ENCODE results near the gene NGEF. TPM values are rescaled to one million over a fixed set of nuclear protein-coding genes. Genes with fewer than 3 reads are reported as not detected.
A peak's percentile ranks its signal among the peaks of the same experiment; 100 is the strongest.

The NGEF gene
- polyA plus RNA-seq, 3 donors: not detected

DNA sequence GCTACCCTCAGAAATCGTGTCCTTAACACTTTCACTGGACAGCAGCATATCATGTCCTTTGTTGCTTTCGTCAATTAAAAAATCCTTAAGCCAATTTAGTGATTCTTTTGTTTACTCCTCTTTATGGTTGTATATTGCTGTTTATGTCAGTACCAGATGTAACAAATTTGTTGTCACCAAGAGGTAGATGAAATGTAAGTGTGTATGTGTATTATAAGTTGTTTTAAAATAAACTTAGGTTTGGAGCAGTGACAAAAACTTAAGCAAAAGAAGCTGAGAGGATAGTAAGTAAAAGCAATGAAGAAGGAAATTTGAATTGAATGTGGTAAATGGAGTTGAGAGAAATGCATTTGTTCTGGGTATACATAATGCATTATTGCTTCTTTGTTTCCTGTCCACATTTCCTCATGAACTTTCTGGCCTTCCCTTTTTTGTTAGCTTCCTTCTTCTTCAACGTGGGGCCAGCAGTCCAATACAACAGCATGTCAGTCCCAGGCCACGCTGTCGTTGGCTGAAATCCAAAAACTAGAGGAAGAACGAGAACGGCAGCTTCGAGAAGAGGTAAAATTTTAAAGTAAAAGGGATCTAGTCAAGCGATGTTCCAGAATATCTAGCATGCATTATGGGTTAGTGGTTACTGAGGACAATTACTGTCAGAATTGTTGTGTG lies 173.5 kb downstream of the NGEF start:
- H3K27ac Mint-ChIP-seq: peak overlapping the region; percentile 36 to 86 (median 84)
- peak overlapping the region in 1 of 2 donors; percentile 11 for H3K27ac ChIP-seq (ENCODE audit: low read depth in 1 of 2, low read length in 2 of 2)

DNA sequence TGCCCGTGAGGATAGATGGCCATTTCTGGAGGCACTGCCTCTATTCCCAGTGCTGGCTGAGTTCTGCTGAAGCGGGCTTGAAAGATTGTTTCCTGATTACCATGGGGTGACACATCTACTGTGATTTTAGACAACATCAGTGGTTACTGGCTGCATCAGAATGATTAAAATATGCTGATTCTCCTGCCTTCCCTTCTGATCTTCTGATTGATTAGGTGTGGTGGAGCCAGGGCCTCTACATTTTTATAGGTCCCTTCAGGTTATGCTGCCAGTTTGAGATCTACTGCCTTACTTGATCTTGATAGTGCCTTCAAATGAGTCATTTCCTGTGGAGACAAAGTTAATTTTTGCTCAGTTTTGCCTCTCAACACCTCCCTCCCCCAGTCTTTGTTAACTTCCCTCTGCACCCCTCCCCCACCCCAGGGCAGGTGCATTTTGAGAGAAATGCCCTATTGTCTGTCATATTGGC lies 174.6 kb downstream of the NGEF start:
- peaks cover 18% of the 10 kb centered on the region for H3K79me2 ChIP-seq (ENCODE audit: insufficient read depth, low read length)
- Mint-ChIP-seq H3K36me3 (peaks cover 66 to 80% of the 10 kb centered on the region in 2 donors), H3K9me3 (no peaks in the 10 kb centered on the region), H3K4me3 (peak overlapping the region in 1 of 2 donors; percentile 78), H3K27ac (peak overlapping the region; percentile 25 to 83 (median 74)), H3K4me1 (peaks cover 41% of the 10 kb centered on the region), H3K27me3 (ENCODE audit: low read depth in 3 of 3) (no peaks in the 10 kb centered on the region)
- H3K9ac ChIP-seq (ENCODE audit: insufficient read depth, low read length, poor library complexity, severe bottlenecking): no peak overlapping the region
- DNase-seq: peak; percentile 14 to 47 (median 28)
- no peak overlapping the region for H2AFZ ChIP-seq (ENCODE audit: insufficient read depth, low read depth, low read length, poor library complexity, severe bottlenecking)
- H3K36me3 ChIP-seq (replicated peaks in 1 of 2; ENCODE audit: control insufficient read depth in 1 of 2, insufficient read depth in 2 of 2, low read length in 2 of 2): peaks cover 47 to 68% of the 10 kb centered on the region in 2 donors
- intact Hi-C loops (cut with micrococcal nuclease): loop anchor here in 1 of 2 donors (10.0 kb wide), 1 partner anchor 416 kb away; the partner anchor contains the start of gene ATG16L1
- peak overlapping the region; percentile 73 for H3K4me2 ChIP-seq (replicated peaks; ENCODE audit: extremely low read depth, low read length, poor library complexity, severe bottlenecking)
- TF ChIP-seq, protein P1, sequence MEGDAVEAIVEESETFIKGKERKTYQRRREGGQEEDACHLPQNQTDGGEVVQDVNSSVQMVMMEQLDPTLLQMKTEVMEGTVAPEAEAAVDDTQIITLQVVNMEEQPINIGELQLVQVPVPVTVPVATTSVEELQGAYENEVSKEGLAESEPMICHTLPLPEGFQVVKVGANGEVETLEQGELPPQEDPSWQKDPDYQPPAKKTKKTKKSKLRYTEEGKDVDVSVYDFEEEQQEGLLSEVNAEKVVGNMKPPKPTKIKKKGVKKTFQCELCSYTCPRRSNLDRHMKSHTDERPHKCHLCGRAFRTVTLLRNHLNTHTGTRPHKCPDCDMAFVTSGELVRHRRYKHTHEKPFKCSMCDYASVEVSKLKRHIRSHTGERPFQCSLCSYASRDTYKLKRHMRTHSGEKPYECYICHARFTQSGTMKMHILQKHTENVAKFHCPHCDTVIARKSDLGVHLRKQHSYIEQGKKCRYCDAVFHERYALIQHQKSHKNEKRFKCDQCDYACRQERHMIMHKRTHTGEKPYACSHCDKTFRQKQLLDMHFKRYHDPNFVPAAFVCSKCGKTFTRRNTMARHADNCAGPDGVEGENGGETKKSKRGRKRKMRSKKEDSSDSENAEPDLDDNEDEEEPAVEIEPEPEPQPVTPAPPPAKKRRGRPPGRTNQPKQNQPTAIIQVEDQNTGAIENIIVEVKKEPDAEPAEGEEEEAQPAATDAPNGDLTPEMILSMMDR (IDR thresholded peaks at IDR 0.05): no peak
- H3K27ac ChIP-seq (ENCODE audit: low read depth in 1 of 2, low read length in 2 of 2): peak overlapping the region in 1 of 2 donors; percentile 26
- no peaks in the 10 kb centered on the region for H3K9me3 ChIP-seq (replicated peaks in 1 of 2; ENCODE audit: control insufficient read depth in 1 of 2, insufficient read depth in 1 of 2, low read length in 2 of 2)
- peaks cover 31 to 36% of the 10 kb centered on the region in 2 donors for H3K4me1 ChIP-seq (ENCODE audit: control insufficient read depth in 1 of 2, insufficient read depth in 2 of 2, low read length in 2 of 2)
- H3K4me3 ChIP-seq (replicated peaks in 1 of 3; ENCODE audit: low read depth in 2 of 3, low read length in 3 of 3): peak overlapping the region in 1 of 3 experiments; percentile 53
- H3K27me3 ChIP-seq (ENCODE audit: control insufficient read depth in 2 of 2, insufficient read depth in 2 of 2, low read length in 2 of 2): no peaks in the 10 kb centered on the region
- H4K20me1 ChIP-seq (ENCODE audit: insufficient read depth, low read length): peaks cover 62% of the 10 kb centered on the region
- 25% methylated on average over 2 of the region's 2 CpGs for WGBS (ENCODE audit: insufficient coverage)

More for the DNA sequence above, 173.5 kb downstream of the NGEF start:
- Mint-ChIP-seq H3K27me3 (ENCODE audit: low read depth in 3 of 3) (no peaks in the 10 kb centered on the region), H3K36me3 (peaks cover 63 to 80% of the 10 kb centered on the region in 2 donors), H3K9me3 (no peaks in the 10 kb centered on the region), H3K4me1 (peaks cover 41% of the 10 kb centered on the region), H3K4me3 (peak overlapping the region; percentile 17 to 81)
- intact Hi-C loops (cut with micrococcal nuclease): loop anchor here in 1 of 2 donors (10.0 kb wide), 1 partner anchor 415 kb away; the partner anchor contains the start of gene ATG16L1
- Histone ChIP-seq H2AFZ (ENCODE audit: insufficient read depth, low read depth, low read length, poor library complexity, severe bottlenecking) (no peak overlapping the region), H3K36me3 (replicated peaks in 1 of 2; ENCODE audit: control insufficient read depth in 1 of 2, insufficient read depth in 2 of 2, low read length in 2 of 2) (peaks cover 45 to 68% of the 10 kb centered on the region in 2 donors), H3K79me2 (ENCODE audit: insufficient read depth, low read length) (peaks cover 18% of the 10 kb centered on the region), H3K4me3 (replicated peaks in 1 of 3; ENCODE audit: low read depth in 2 of 3, low read length in 3 of 3) (peak overlapping the region in 1 of 3 experiments; percentile 53), H3K27me3 (ENCODE audit: control insufficient read depth in 2 of 2, insufficient read depth in 2 of 2, low read length in 2 of 2) (no peaks in the 10 kb centered on the region), H3K9ac (ENCODE audit: insufficient read depth, low read length, poor library complexity, severe bottlenecking) (no peak overlapping the region), H4K20me1 (ENCODE audit: insufficient read depth, low read length) (peaks cover 58% of the 10 kb centered on the region), H3K9me3 (replicated peaks in 1 of 2; ENCODE audit: control insufficient read depth in 1 of 2, insufficient read depth in 1 of 2, low read length in 2 of 2) (no peaks in the 10 kb centered on the region), H3K4me1 (ENCODE audit: control insufficient read depth in 1 of 2, insufficient read depth in 2 of 2, low read length in 2 of 2) (peaks cover 31 to 36% of the 10 kb centered on the region in 2 donors), H3K4me2 (replicated peaks; ENCODE audit: extremely low read depth, low read length, poor library complexity, severe bottlenecking) (peak overlapping the region; percentile 73)
- TF ChIP-seq, protein P1 (IDR thresholded peaks at IDR 0.05): no peak
- peak; percentile 83 to 86 (median 84) for DNase-seq
- whole genome bisulfite sequencing (ENCODE audit: insufficient coverage): 0% methylated on average over 4 of the region's 9 CpGs

Measured in CD14-positive monocyte (primary cell).